ENCODE data around the gene PRKCA. TPM values are rescaled to one million over a fixed set of nuclear protein-coding genes. Genes with fewer than 3 reads are reported as not detected.

Gene PRKCA
- total and polyA plus RNA-seq, 10 of the 15 experiments (the other 5 are each of a cell fraction or from before 2014, with no cell fraction given), result 0.11 to 14.6 (median 0.72) TPM

- TF ChIP-seq HSF1 (IDR thresholded peaks at IDR 0.05; ENCODE audit: low read depth, low read length) (no peak), TBL1XR1 (IDR thresholded peaks at IDR 0.05; ENCODE audit: low read depth, low read length) (no peak)
Measured at GRCh38 chr17:66417300-66417719, 114.9 kb downstream of the PRKCA start (continued).

DNA sequence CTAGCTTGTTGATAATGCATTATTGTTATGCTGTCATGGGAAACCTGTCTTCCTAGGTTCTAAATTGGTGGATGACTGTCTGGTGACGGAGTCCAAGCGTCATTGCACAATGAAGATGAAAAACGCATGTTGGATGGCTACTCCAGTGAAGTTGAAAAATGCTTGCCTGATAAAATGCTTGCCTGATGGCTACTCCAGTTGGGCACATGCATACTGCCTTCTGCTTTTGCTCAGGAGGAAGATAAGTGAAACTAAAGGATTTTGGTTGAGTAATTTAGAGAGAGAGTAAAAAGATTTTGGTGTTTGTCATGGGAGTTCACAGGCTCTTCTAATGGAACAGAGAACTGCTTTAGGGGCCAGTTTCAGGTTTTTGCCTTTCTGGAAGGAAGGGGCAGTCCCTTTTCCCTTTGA lies 118.6 kb downstream of the PRKCA start:
- in situ Hi-C loops (cut with MboI), result no loop called here
- no peaks in the 10 kb centered on the region for H3K27me3 ChIP-seq (replicated peaks in 1 of 2; ENCODE audit: control insufficient read depth in 2 of 2, insufficient read depth in 2 of 2, low read length in 1 of 2)
- RAD21 ChIA-PET (ENCODE audit: unreplicated experiment), result interaction anchor here (0.7 to 1.3 kb wide), 2 partner anchors 48 to 117 kb away, joined by 3 read pairs; no protein-coding TSS in a partner anchor
- no peaks in the 10 kb centered on the region for H3K36me3 ChIP-seq (ENCODE audit: control insufficient read depth in 2 of 2, insufficient read depth in 2 of 2, low read length in 1 of 2)
- WGBS (ENCODE audit: insufficient coverage, insufficient replicate concordance, low lambda C conversion rate, missing lambda C conversion rate), result 61% methylated on average over 3 of the region's 3 CpGs
- H3K4me1 ChIP-seq (ENCODE audit: control insufficient read depth, insufficient read depth, low read length), result no peaks in the 10 kb centered on the region
- POLR2A ChIA-PET, result interaction anchor here (0.6 to 0.8 kb wide), 2 partner anchors 16 to 37 kb away, joined by 3 to 8 read pairs; no protein-coding TSS in a partner anchor
- H3K9ac ChIP-seq (ENCODE audit: control insufficient read depth, insufficient read depth, low read length), result no peak overlapping the region
- no peaks in the 10 kb centered on the region; the same call in 1 of the 2 replicates for H4K20me1 ChIP-seq (ENCODE audit: control insufficient read depth, insufficient read depth)
- CTCF ChIA-PET, result interaction anchor here (0.6 to 1.3 kb wide), 2 partner anchors 146 to 200 kb away, joined by 3 to 4 read pairs; no protein-coding TSS in a partner anchor
- H3K9me3 ChIP-seq (replicated peaks; ENCODE audit: control insufficient read depth, insufficient read depth, low read length), result no peaks in the 10 kb centered on the region
- BruUV-seq (replicated peaks), result no TSS peak
- no peak for FAIRE-seq
- no peak overlapping the region for H3K4me2 ChIP-seq (ENCODE audit: control insufficient read depth, insufficient read depth)
- H3K4me3 ChIP-seq, result no peak overlapping the region
- SMC1A ChIA-PET (ENCODE audit: uncharacterized antibody, unreplicated experiment), result interaction anchor here (0.8 to 1.5 kb wide), 4 partner anchors 39 to 165 kb away, joined by 3 to 6 read pairs (median 4); no protein-coding TSS in a partner anchor
- intact Hi-C loops (cut with micrococcal nuclease; ENCODE audit: unreplicated experiment), result loop anchor here (5.0 kb wide), 1 partner anchor 146 kb away; no protein-coding TSS in a partner anchor
- no peak overlapping the region for H3K27ac ChIP-seq (ENCODE audit: control insufficient read depth, insufficient read depth)
- ATAC-seq, result peak; percentile 76
- DNase-seq (ENCODE audit: low read depth, low spot score), result no peak
- no peak overlapping the region for H2AFZ ChIP-seq (ENCODE audit: control insufficient read depth, low read depth, low read length)
- H3K79me2 ChIP-seq (ENCODE audit: control insufficient read depth, insufficient read depth, low read length), result no peaks in the 10 kb centered on the region
- TF ChIP-seq RUNX3 (IDR thresholded peaks at IDR 0.05; ENCODE audit: low read length), result 0 out of 2 replicates have a peak, but pooled peaks have one; percentile 15
- 0 out of 2 replicates have a peak, but pooled peaks have one; percentile 30 for TF ChIP-seq IKZF1 (conservative IDR thresholded peaks at IDR 0.05)
- no peak for TF ChIP-seq CREB1 (IDR thresholded peaks at IDR 0.05; ENCODE audit: low read depth)
- TF ChIP-seq BHLHE40 (IDR thresholded peaks at IDR 0.05; ENCODE audit: borderline replicate concordance in 1 of 2, low read depth in 2 of 2, low read length in 1 of 2), result 0 out of 4 replicates have a peak, but pooled peaks of 1 of the 2 experiments have one; percentile 33
- TF ChIP-seq, protein P1, sequence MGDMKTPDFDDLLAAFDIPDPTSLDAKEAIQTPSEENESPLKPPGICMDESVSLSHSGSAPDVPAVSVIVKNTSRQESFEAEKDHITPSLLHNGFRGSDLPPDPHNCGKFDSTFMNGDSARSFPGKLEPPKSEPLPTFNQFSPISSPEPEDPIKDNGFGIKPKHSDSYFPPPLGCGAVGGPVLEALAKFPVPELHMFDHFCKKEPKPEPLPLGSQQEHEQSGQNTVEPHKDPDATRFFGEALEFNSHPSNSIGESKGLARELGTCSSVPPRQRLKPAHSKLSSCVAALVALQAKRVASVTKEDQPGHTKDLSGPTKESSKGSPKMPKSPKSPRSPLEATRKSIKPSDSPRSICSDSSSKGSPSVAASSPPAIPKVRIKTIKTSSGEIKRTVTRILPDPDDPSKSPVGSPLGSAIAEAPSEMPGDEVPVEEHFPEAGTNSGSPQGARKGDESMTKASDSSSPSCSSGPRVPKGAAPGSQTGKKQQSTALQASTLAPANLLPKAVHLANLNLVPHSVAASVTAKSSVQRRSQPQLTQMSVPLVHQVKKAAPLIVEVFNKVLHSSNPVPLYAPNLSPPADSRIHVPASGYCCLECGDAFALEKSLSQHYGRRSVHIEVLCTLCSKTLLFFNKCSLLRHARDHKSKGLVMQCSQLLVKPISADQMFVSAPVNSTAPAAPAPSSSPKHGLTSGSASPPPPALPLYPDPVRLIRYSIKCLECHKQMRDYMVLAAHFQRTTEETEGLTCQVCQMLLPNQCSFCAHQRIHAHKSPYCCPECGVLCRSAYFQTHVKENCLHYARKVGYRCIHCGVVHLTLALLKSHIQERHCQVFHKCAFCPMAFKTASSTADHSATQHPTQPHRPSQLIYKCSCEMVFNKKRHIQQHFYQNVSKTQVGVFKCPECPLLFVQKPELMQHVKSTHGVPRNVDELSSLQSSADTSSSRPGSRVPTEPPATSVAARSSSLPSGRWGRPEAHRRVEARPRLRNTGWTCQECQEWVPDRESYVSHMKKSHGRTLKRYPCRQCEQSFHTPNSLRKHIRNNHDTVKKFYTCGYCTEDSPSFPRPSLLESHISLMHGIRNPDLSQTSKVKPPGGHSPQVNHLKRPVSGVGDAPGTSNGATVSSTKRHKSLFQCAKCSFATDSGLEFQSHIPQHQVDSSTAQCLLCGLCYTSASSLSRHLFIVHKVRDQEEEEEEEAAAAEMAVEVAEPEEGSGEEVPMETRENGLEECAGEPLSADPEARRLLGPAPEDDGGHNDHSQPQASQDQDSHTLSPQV (IDR thresholded peaks at IDR 0.05), result no peak
- peak; percentile 68 to 79; a peak in 3 of 4 replicates for TF ChIP-seq IKZF2 (IDR thresholded peaks at IDR 0.05)
- TF ChIP-seq, protein P2, sequence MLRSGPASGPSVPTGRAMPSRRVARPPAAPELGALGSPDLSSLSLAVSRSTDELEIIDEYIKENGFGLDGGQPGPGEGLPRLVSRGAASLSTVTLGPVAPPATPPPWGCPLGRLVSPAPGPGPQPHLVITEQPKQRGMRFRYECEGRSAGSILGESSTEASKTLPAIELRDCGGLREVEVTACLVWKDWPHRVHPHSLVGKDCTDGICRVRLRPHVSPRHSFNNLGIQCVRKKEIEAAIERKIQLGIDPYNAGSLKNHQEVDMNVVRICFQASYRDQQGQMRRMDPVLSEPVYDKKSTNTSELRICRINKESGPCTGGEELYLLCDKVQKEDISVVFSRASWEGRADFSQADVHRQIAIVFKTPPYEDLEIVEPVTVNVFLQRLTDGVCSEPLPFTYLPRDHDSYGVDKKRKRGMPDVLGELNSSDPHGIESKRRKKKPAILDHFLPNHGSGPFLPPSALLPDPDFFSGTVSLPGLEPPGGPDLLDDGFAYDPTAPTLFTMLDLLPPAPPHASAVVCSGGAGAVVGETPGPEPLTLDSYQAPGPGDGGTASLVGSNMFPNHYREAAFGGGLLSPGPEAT (IDR thresholded peaks at IDR 0.05; ENCODE audit: low read depth), result peak; percentile 46; the same call in 1 of the 2 replicates
- TF ChIP-seq KDM1A (IDR thresholded peaks at IDR 0.05; ENCODE audit: borderline replicate concordance), result no peak
- no peak for TF ChIP-seq TAF1 (IDR thresholded peaks at IDR 0.05; ENCODE audit: borderline replicate concordance, low read depth, low read length)
- no peak for TF ChIP-seq HCFC1 (IDR thresholded peaks at IDR 0.05; ENCODE audit: low read length)
- no peak for TF ChIP-seq HDAC6 (IDR thresholded peaks at IDR 0.05; ENCODE audit: unreplicated experiment)
- no peak for TF ChIP-seq IRF5 (IDR thresholded peaks at IDR 0.05; ENCODE audit: borderline replicate concordance)

Data from GM12878 (cell line).